NT2/D1 (cell line): Measurements from ENCODE around the gene SLC2A3.
"Not testable (repeated sequence)": the region's sequence is repeated elsewhere in the genome, so short reads cannot be mapped to it uniquely, and the experiment has no call there.

Source experiments
- DNase-seq: peaks from one replicate; pipeline ENCODE4 v3.0.0-alpha.2; 2011; ENCODE audit warnings: low read depth, low spot score
- H3K27me3 ChIP-seq: 2 replicates; pipeline ENCODE4 v1.6.0; 2011; ENCODE audit warnings: mild to moderate bottlenecking; ENCODE audit not compliant: insufficient read length, insufficient read depth
- H3K36me3 ChIP-seq: 2 replicates; pipeline ENCODE4 v1.6.1; 2011; ENCODE audit warnings: mild to moderate bottlenecking, low read length, mixed read lengths; ENCODE audit not compliant: insufficient read depth, insufficient read length
- H3K4me1 ChIP-seq: 2 replicates; pipeline ENCODE4 v1.5.1; 2011; ENCODE audit not compliant: insufficient read depth, insufficient read length
- H3K4me3 ChIP-seq: 2 replicates; pipeline ENCODE4 v1.5.1; 2011; ENCODE audit warnings: low read depth; ENCODE audit not compliant: insufficient read length
- H3K9ac ChIP-seq: 2 replicates; pipeline ENCODE4 v1.6.0; 2011; ENCODE audit warnings: low read depth; ENCODE audit not compliant: insufficient read length
- H3K9me3 ChIP-seq: 2 replicates; pipeline ENCODE4 v1.5.1; 2011; ENCODE audit warnings: mild to moderate bottlenecking, low read length; ENCODE audit not compliant: insufficient read depth
- SUZ12 ChIP-seq: IDR thresholded peaks from 2 replicates; pipeline ENCODE4 v1.6.1; 2011; ENCODE audit not compliant: insufficient read length, insufficient read depth; ENCODE audit errors: extremely low read depth
- YY1 ChIP-seq: IDR thresholded peaks from 2 replicates; pipeline ENCODE4 v1.6.1; 2011; ENCODE audit not compliant: insufficient read length, insufficient read depth
- ZNF274 ChIP-seq: IDR thresholded peaks from 2 replicates; pipeline ENCODE4 v1.6.1; 2011; ENCODE audit warnings: mild to moderate bottlenecking, low read depth, low read length

SLC2A3 gene

GRCh38 chr12:7917392-7918267 is 18.4 kb downstream of the SLC2A3 start:
- TF ChIP-seq ZNF274 (no peak), SUZ12 (no peak), YY1 (no peak)
- Histone ChIP-seq H3K9ac (no peak overlapping the region), H3K4me1 (peaks cover 11% of the 10 kb centered on the region), H3K4me3 (no peak overlapping the region), H3K36me3 (peaks cover 48% of the 10 kb centered on the region), H3K27me3 (no peaks in the 10 kb centered on the region), H3K9me3 (no peaks in the 10 kb centered on the region)
- no peak for DNase-seq

- Histone ChIP-seq H3K9me3 (no peaks in the 10 kb centered on the region), H3K4me1 (peaks cover 11% of the 10 kb centered on the region), H3K9ac (no peak overlapping the region), H3K4me3 (no peak overlapping the region), H3K36me3 (peaks cover 41% of the 10 kb centered on the region), H3K27me3 (no peaks in the 10 kb centered on the region)
- TF ChIP-seq YY1 (no peak), ZNF274 (no peak), SUZ12 (no peak)
- DNase-seq: no peak
These were observed 19.1 kb downstream of the SLC2A3 start for GRCh38 chr12:7916936-7917335.

- no peak for DNase-seq
- H3K9ac ChIP-seq: no peak overlapping the region
- H3K4me3 ChIP-seq: no peak overlapping the region
- no peaks in the 10 kb centered on the region for H3K27me3 ChIP-seq
- peaks cover 30% of the 10 kb centered on the region for H3K36me3 ChIP-seq
- no peak for TF ChIP-seq YY1
- TF ChIP-seq SUZ12: no peak
- no peak for TF ChIP-seq ZNF274
- H3K4me1 ChIP-seq: peaks cover 11% of the 10 kb centered on the region
- no peaks in the 10 kb centered on the region for H3K9me3 ChIP-seq
These were observed 20.2 kb downstream of the SLC2A3 start for GRCh38 chr12:7915661-7916403.

- DNase-seq: not testable (repeated sequence)
These were observed 25.9 kb downstream of the SLC2A3 start for GRCh38 chr12:7910106-7910505.

GRCh38 chr12:7907009-7907408 is 29.0 kb downstream of the SLC2A3 start:
- Histone ChIP-seq H3K4me3 (no peak overlapping the region), H3K9me3 (no peaks in the 10 kb centered on the region), H3K9ac (peak overlapping the region; percentile 58), H3K4me1 (peaks cover 13% of the 10 kb centered on the region), H3K27me3 (no peaks in the 10 kb centered on the region), H3K36me3 (no peaks in the 10 kb centered on the region)
- DNase-seq: peak; percentile 86
- TF ChIP-seq SUZ12 (no peak), YY1 (no peak), ZNF274 (no peak)

More at GRCh38 chr12:7910106-7910505, 25.9 kb downstream of the SLC2A3 start:
- not testable (repeated sequence) for H3K9ac ChIP-seq, H3K27me3 ChIP-seq, H3K36me3 ChIP-seq, H3K4me3 ChIP-seq, H3K9me3 ChIP-seq
- peaks cover 13% of the 10 kb centered on the region for H3K4me1 ChIP-seq

- peak overlapping the region; percentile 47 for H3K9ac ChIP-seq
- not testable (repeated sequence) for H3K9me3 ChIP-seq, H3K27me3 ChIP-seq, H3K4me3 ChIP-seq, H3K36me3 ChIP-seq
- peak; percentile 87 for DNase-seq
- H3K4me1 ChIP-seq: peaks cover 13% of the 10 kb centered on the region
These were observed 29.7 kb downstream of the SLC2A3 start for GRCh38 chr12:7906303-7906702.

GRCh38 chr12:7905600-7906125 is 30.3 kb downstream of the SLC2A3 start:
- peak; percentile 92 for DNase-seq
- Histone ChIP-seq H3K4me1 (peaks cover 13% of the 10 kb centered on the region), H3K9ac (peak overlapping the region; percentile 72)
- not testable (repeated sequence) for H3K36me3 ChIP-seq, H3K4me3 ChIP-seq, H3K9me3 ChIP-seq, H3K27me3 ChIP-seq
